ENCODE data around the gene PHF24.
"Not testable (repeated sequence)": the region's sequence is repeated elsewhere in the genome, so short reads cannot be mapped to it uniquely, and the experiment has no call there.

PHF24 gene

GRCh38 chr9:34996181-34996904, 38.3 kb downstream of the PHF24 start:
- no peak for DNase-seq

GRCh38 chr9:34996905-34997279, 38.8 kb downstream of the PHF24 start:
- no peak for DNase-seq

GRCh38 chr9:34997379-34997781, 39.3 kb downstream of the PHF24 start:
- no peak for DNase-seq

GRCh38 chr9:34998266-34998665, 40.2 kb downstream of the PHF24 start:
- no peak for DNase-seq

GRCh38 chr9:34999576-34999975, 41.5 kb downstream of the PHF24 start:
- DNase-seq = no peak

- no peak for DNase-seq
Observed at GRCh38 chr9:35000535-35001284, 42.6 kb downstream of the PHF24 start.

- no peak for DNase-seq
Observed at GRCh38 chr9:35001285-35001677, 43.2 kb downstream of the PHF24 start.

- no peak for DNase-seq
Observed at GRCh38 chr9:35001803-35002502, 43.9 kb downstream of the PHF24 start.

GRCh38 chr9:35002623-35003022, 44.5 kb downstream of the PHF24 start:
- no peak for DNase-seq

- DNase-seq = not testable (repeated sequence)
Observed at GRCh38 chr9:35004299-35004698, 46.2 kb downstream of the PHF24 start.

GRCh38 chr9:35010351-35010958, 52.4 kb downstream of the PHF24 start:
- no peak for DNase-seq

- no peak for DNase-seq
Observed at GRCh38 chr9:35014517-35014916, 56.4 kb downstream of the PHF24 start.

- DNase-seq = not testable (repeated sequence)
Observed at GRCh38 chr9:35023443-35023842, 65.4 kb downstream of the PHF24 start.

GRCh38 chr9:35026671-35027070, 68.6 kb downstream of the PHF24 start:
- DNase-seq = no peak

GRCh38 chr9:35027374-35027773, 69.3 kb downstream of the PHF24 start:
- DNase-seq = no peak

- no peak for DNase-seq
Observed at GRCh38 chr9:35027860-35028259, 69.8 kb downstream of the PHF24 start.

GRCh38 chr9:35028341-35028740, 70.3 kb downstream of the PHF24 start:
- DNase-seq = no peak

GRCh38 chr9:35029241-35029640, 71.2 kb downstream of the PHF24 start:
- DNase-seq = no peak

GRCh38 chr9:35029852-35030251, 71.8 kb downstream of the PHF24 start:
- no peak for DNase-seq
